Progenitor cell of endocrine pancreas (in vitro differentiated cells): ENCODE results near the gene UBE2L6. TPM values are rescaled to one million over a fixed set of nuclear protein-coding genes. Genes with fewer than 3 reads are reported as not detected.

ENCODE experiments used
- DNase-seq: peaks from one replicate; pipeline ENCODE4 v3.0.0; 2021; ENCODE audit warnings: low spot score; ENCODE audit not compliant: unreplicated experiment
- H3K27ac Mint-ChIP-seq: 2 replicates; pipeline ENCODE4 v1.8.0; 2021; ENCODE audit warnings: mild to moderate bottlenecking, moderate library complexity, mixed read lengths
- H3K27me3 Mint-ChIP-seq: 2 replicates; pipeline ENCODE4 v1.8.0; 2021; ENCODE audit warnings: mixed read lengths
- H3K36me3 Mint-ChIP-seq: 2 replicates; pipeline ENCODE4 v1.8.0; 2022; ENCODE audit warnings: mixed read lengths; ENCODE audit not compliant: insufficient read depth
- H3K4me1 Mint-ChIP-seq: 2 replicates; pipeline ENCODE4 v1.8.0; 2021; ENCODE audit warnings: low read depth, mixed read lengths
- H3K4me3 Mint-ChIP-seq: 2 replicates; pipeline ENCODE4 v1.8.0; 2021; ENCODE audit warnings: low read depth, mild to moderate bottlenecking, moderate library complexity, mixed read lengths
- H3K9me3 Mint-ChIP-seq: 2 replicates; pipeline ENCODE4 v1.8.0; 2021; ENCODE audit warnings: low read depth, mixed read lengths
- total RNA-seq: library from RNA; stranded (reverse); gene quantifications from 2 replicates; pipeline ENCODE4 v1.2.1, GENCODE V29; 2021
- TF ChIP-seq, protein P1 (sequence below): fragments of 200-600 bp; sonication (generic); IDR thresholded peaks from one replicate; pipeline ENCODE4 v1.5.0; 2021; ENCODE audit warnings: antibody characterized with exemption, mild to moderate bottlenecking; ENCODE audit not compliant: unreplicated experiment

UBE2L6 gene
- total RNA-seq, 1 donor from 2014 or later: 34.3 TPM

DNA sequence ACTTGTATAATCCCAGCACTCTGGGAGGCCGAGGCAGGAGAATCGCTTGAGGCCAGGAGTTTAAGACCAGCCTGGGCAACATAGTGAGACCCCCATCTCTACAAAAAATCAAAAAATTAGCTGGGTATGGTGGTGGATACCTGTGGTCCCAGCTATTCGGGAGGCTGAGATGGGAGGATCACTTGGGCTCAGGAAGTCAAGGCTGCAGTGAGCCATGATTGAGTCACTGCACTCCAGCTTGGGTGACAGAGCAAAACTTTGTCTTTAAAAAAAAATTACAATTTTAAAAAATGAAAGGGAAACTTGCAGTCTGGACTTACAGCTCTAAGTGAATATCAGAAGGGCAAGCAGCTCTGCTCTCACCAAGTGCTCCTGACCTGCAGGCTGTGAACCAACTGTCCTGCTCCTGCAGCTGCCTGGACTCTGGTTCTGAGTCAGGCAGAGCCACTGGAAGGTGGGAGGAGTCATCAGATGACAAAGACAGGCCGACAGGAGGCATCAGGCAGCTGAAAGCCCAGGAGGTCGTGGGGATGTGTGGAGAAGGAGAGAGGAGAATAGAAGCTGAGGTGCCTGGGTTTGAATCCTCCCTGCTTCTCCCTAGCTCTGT is 20.5 kb downstream of the UBE2L6 start:
- Mint-ChIP-seq H3K27ac (no peak overlapping the region), H3K9me3 (no peaks in the 10 kb centered on the region), H3K4me1 (peaks cover 4% of the 10 kb centered on the region), H3K4me3 (no peak overlapping the region), H3K27me3 (peaks cover 9% of the 10 kb centered on the region), H3K36me3 (peaks cover 5% of the 10 kb centered on the region)
- TF ChIP-seq, protein P1, sequence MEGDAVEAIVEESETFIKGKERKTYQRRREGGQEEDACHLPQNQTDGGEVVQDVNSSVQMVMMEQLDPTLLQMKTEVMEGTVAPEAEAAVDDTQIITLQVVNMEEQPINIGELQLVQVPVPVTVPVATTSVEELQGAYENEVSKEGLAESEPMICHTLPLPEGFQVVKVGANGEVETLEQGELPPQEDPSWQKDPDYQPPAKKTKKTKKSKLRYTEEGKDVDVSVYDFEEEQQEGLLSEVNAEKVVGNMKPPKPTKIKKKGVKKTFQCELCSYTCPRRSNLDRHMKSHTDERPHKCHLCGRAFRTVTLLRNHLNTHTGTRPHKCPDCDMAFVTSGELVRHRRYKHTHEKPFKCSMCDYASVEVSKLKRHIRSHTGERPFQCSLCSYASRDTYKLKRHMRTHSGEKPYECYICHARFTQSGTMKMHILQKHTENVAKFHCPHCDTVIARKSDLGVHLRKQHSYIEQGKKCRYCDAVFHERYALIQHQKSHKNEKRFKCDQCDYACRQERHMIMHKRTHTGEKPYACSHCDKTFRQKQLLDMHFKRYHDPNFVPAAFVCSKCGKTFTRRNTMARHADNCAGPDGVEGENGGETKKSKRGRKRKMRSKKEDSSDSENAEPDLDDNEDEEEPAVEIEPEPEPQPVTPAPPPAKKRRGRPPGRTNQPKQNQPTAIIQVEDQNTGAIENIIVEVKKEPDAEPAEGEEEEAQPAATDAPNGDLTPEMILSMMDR: no peak
- no peak for DNase-seq

GRCh38 chr11:57546451-57546850 is 21.0 kb downstream of the UBE2L6 start:
- no peak for DNase-seq
- TF ChIP-seq, protein P1: no peak
- Mint-ChIP-seq H3K4me1 (peaks cover 4% of the 10 kb centered on the region), H3K36me3 (peaks cover 5% of the 10 kb centered on the region), H3K9me3 (no peaks in the 10 kb centered on the region), H3K27me3 (peaks cover 9% of the 10 kb centered on the region), H3K27ac (no peak overlapping the region), H3K4me3 (no peak overlapping the region)

- H3K36me3 Mint-ChIP-seq: peaks cover 5% of the 10 kb centered on the region
- peaks cover 4% of the 10 kb centered on the region for H3K4me1 Mint-ChIP-seq
- H3K27me3 Mint-ChIP-seq: peaks cover 9% of the 10 kb centered on the region
- H3K4me3 Mint-ChIP-seq: no peak overlapping the region
- no peak overlapping the region for H3K27ac Mint-ChIP-seq
- DNase-seq: no peak
- TF ChIP-seq, protein P1: no peak
- H3K9me3 Mint-ChIP-seq: no peaks in the 10 kb centered on the region
Measured at GRCh38 chr11:57545883-57546282, 21.6 kb downstream of the UBE2L6 start.

DNA sequence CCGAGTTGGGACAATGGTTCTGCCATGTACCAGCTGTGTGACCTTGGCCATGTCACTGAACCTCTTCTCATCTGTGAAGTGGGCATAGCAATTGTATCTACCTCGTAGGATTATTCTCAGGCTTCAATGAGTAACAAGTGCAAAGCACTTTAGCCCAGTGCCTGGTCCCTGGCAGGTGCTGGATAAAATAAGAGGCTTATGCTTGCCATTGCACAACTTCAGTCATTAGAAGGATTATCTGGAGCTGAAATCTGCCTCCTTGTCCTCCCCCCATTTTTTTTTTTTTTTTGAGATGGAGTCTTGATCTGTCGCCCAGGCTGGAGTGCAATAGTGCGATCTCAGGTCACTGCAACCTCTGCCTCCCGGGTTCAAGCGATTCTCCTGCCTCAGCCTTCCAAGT is 22.9 kb downstream of the UBE2L6 start:
- peaks cover 4% of the 10 kb centered on the region for H3K4me1 Mint-ChIP-seq
- H3K9me3 Mint-ChIP-seq: no peaks in the 10 kb centered on the region
- no peak for DNase-seq
- H3K4me3 Mint-ChIP-seq: no peak overlapping the region
- H3K27ac Mint-ChIP-seq: no peak overlapping the region
- H3K27me3 Mint-ChIP-seq: peaks cover 9% of the 10 kb centered on the region
- TF ChIP-seq, protein P1: no peak
- H3K36me3 Mint-ChIP-seq: peaks cover 5% of the 10 kb centered on the region

- Mint-ChIP-seq H3K27me3 (peaks cover 9% of the 10 kb centered on the region), H3K4me1 (peaks cover 4% of the 10 kb centered on the region), H3K36me3 (peaks cover 4% of the 10 kb centered on the region), H3K4me3 (no peak overlapping the region), H3K27ac (no peak overlapping the region), H3K9me3 (no peaks in the 10 kb centered on the region)
- TF ChIP-seq, protein P1: no peak
- no peak for DNase-seq
Measured at GRCh38 chr11:57543593-57543992, 23.9 kb downstream of the UBE2L6 start.
